Lung (tissue), 12 donors: ENCODE data around the gene FAM13C. TPM values are rescaled to one million over a fixed set of nuclear protein-coding genes. Genes with fewer than 3 reads are reported as not detected.

ENCODE experiments used
- ATAC-seq: fragments of 200-7000 bp; cut with Tn5 transposase; one replicate; pipeline ENCODE4 v1.9.1; 2020; ENCODE audit warnings: moderate number of reproducible peaks; ENCODE audit not compliant: insufficient read depth, low FRiP score
- DNase-seq, 3 donors: peaks; one replicate each; pipeline ENCODE4 v3.0.0-alpha.2; 2013 to 2017
- H3K27ac ChIP-seq, 2 donors: one replicate each; pipeline ENCODE4 v1.5.1; 2013; ENCODE audit warnings: mild to moderate bottlenecking in 2 of 2, moderate library complexity in 2 of 2, control low read depth in 1 of 2, inconsistent platforms in 1 of 2, low read depth in 1 of 2, low read length in 1 of 2
- H3K27me3 ChIP-seq, 3 donors: one replicate each; pipeline ENCODE4 v1.5.1; 2013; ENCODE audit warnings: low read length in 2 of 3; ENCODE audit not compliant: control insufficient read depth in 3 of 3, insufficient read depth in 3 of 3
- H3K36me3 ChIP-seq, 4 donors: one replicate each; pipeline ENCODE4 v1.5.1; 2013; ENCODE audit warnings: low read length in 4 of 4, mild to moderate bottlenecking in 1 of 4, moderate library complexity in 1 of 4; ENCODE audit not compliant: control insufficient read depth in 4 of 4, insufficient read depth in 4 of 4
- H3K4me1 ChIP-seq, 5 donors: one replicate each; pipeline ENCODE4 v1.5.1; 2013; ENCODE audit warnings: low read length in 5 of 5, mild to moderate bottlenecking in 2 of 5, moderate library complexity in 1 of 5; ENCODE audit not compliant: control insufficient read depth in 5 of 5, insufficient read depth in 5 of 5
- H3K4me3 ChIP-seq: one replicate; pipeline ENCODE4 v1.5.1; 2013; ENCODE audit warnings: mild to moderate bottlenecking, control low read depth, moderate library complexity
- H3K9ac ChIP-seq, 2 donors: one replicate each; pipeline ENCODE4 v1.5.1; 2013; ENCODE audit warnings: low read length in 2 of 2, control low read depth in 1 of 2; ENCODE audit not compliant: insufficient read depth in 1 of 2
- H3K9me3 ChIP-seq, 4 donors: one replicate each; pipeline ENCODE4 v1.5.1; 2013; ENCODE audit warnings: low read length in 3 of 4, mild to moderate bottlenecking in 1 of 4, moderate library complexity in 1 of 4; ENCODE audit not compliant: control insufficient read depth in 4 of 4, insufficient read depth in 3 of 4
- WGBS, 2 donors: extraction: QIAGEN DNeasy Blood & Tissue Kit; methylation state at CpG; one replicate each; pipeline ENCODE4 v1.1.7; 2013; 5-methylcytosine and 5-hydroxymethylcytosine counted together
- polyA plus RNA-seq, 2 donors: library from polyadenylated mRNA; stranded (reverse); fragments of 200-250 nt; gene quantifications; one replicate each; pipeline ENCODE4 v1.2.1, GENCODE V29; 2013
- total RNA-seq, 2 donors: library from RNA; depleted of rRNA in 1 of 2; stranded (reverse); fragments of >200 nt in 1 of 2; gene quantifications; one replicate each; pipeline ENCODE4 v1.2.1, GENCODE V29; 2014 to 2021
- TF ChIP-seq, protein P1 (sequence below): IDR thresholded peaks from 2 replicates; pipeline ENCODE4 v1.5.1; 2012; ENCODE audit warnings: mild to moderate bottlenecking; ENCODE audit errors: control extremely low read depth, extremely low read depth
- donor health status: control.
- donor health status: control.
- donor health status: Bipolar disorder and iron deficiency.
- donor health status: healthy.
- donor health status: DM: yes; HTN: yes; CAD: no.

Gene FAM13C
- total and polyA plus RNA-seq, 4 donors: 1.2 to 59.0 (median 6.2) TPM

DNA sequence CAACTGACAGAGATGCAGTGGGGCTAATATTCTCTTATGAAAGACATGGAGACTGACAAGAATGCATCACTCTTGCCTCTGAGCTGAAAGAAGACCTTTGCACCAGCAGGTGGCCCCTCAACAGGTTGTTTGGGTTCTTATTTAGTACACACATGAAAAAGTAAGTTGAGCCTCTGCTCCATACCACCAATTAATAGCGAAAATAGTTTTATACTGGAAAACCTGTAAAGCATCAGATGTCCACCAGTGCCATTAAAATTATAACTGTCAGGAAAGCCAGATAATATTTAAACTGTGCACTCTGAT lies 26.3 kb upstream of the FAM13C start:
- Histone ChIP-seq H3K9me3 (no peaks in the 10 kb centered on the region), H3K27ac (no peak overlapping the region), H3K27me3 (no peaks in the 10 kb centered on the region), H3K36me3 (no peaks in the 10 kb centered on the region), H3K4me3 (no peak overlapping the region), H3K9ac (no peak overlapping the region), H3K4me1 (peaks cover 0 to 2% (median 1%) of the 10 kb centered on the region in 5 donors)
- TF ChIP-seq, protein P1, sequence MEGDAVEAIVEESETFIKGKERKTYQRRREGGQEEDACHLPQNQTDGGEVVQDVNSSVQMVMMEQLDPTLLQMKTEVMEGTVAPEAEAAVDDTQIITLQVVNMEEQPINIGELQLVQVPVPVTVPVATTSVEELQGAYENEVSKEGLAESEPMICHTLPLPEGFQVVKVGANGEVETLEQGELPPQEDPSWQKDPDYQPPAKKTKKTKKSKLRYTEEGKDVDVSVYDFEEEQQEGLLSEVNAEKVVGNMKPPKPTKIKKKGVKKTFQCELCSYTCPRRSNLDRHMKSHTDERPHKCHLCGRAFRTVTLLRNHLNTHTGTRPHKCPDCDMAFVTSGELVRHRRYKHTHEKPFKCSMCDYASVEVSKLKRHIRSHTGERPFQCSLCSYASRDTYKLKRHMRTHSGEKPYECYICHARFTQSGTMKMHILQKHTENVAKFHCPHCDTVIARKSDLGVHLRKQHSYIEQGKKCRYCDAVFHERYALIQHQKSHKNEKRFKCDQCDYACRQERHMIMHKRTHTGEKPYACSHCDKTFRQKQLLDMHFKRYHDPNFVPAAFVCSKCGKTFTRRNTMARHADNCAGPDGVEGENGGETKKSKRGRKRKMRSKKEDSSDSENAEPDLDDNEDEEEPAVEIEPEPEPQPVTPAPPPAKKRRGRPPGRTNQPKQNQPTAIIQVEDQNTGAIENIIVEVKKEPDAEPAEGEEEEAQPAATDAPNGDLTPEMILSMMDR: no peak
- 87 to 92% methylated on average over 1 of the region's 1 CpG for WGBS, 2 donors
- DNase-seq (no peak), ATAC-seq (no peak)

DNA sequence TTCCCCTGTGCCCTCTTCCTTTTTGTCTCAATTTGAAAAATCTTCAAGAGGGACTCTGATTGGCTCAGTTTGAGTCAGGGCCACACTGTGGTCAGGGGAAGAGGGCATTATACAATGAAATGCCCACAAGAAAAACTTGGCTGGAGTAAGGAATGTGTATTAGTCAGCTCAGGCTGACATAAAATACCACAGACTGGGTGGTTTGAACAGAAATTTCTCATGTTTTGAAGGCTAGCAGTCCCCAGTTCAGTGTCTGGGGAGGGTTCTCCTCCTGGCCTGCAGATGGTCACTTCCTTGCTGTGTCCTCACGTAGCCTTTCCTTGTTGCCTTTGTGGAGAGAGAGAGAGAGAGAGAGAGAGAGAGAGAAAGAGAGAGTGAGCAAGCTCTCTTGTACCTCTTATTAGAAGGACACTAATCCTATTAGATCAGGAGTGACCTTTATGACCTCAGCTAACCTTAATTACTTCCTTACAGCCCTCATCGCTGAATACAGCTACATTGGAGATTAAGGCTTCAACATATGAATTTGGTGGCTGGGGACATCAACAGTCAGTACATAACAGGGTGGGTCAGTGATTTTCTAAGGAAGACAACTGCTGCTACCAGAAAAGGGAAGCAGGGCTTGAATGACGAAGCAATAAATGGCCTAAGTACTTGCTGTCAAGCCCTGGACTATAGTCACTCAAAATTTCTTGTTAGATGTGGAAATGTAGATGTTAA lies 25.8 kb upstream of the FAM13C start:
- Histone ChIP-seq H3K27me3 (no peaks in the 10 kb centered on the region), H3K9ac (no peak overlapping the region), H3K9me3 (no peaks in the 10 kb centered on the region), H3K4me3 (no peak overlapping the region), H3K4me1 (peaks cover 0 to 6% (median 1%) of the 10 kb centered on the region in 5 donors), H3K27ac (no peak overlapping the region), H3K36me3 (no peaks in the 10 kb centered on the region)
- TF ChIP-seq, protein P1: no peak
- DNase-seq (no peak), ATAC-seq (no peak)
- 56 to 60% methylated on average over 3 of the region's 3 CpGs for WGBS, 2 donors

DNA sequence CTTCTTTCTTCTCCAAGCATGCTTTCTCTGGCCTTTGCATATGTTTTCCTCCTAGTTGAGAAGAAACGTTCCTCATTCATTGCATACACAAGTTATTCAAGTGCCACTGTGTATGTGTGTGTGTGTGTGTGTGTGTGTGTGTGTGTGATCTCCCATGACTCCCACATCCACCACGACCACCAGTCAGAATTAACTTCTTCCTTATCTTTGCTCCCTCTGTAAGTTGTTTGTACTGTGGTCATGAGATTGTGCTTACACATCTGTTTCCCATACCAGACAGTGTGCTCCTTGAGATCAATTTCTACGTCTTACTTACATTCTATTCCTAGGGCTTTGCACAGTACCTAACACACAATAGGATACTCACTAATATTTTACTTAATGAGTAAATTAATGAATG lies 22.4 kb upstream of the FAM13C start:
- TF ChIP-seq, protein P1: no peak
- 37 to 54% methylated on average over 3 of the region's 3 CpGs for WGBS, 2 donors
- no peak overlapping the region for H3K27ac ChIP-seq

DNA sequence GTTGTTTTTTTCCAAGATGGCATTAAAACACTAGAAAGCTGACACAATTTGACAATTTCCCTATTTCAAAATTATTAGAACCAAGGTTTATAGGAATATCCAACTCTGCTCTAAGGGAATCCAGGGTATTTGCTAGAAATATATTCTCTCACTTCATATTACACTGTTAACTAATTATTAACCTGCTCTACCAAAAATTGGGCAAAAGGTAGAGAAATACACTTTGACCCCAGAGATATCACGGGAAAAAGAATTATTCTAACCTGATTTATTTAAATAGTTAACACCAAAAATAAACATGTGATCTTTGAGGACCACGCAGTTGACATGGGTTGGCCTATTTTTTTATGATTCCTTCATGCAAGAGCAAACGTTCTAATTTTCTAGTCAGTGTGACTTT lies 21.6 kb upstream of the FAM13C start:
- peaks cover 0 to 10% (median 1%) of the 10 kb centered on the region in 5 donors for H3K4me1 ChIP-seq
- TF ChIP-seq, protein P1: no peak
- no peak overlapping the region for H3K27ac ChIP-seq
- no peak overlapping the region for H3K4me3 ChIP-seq
- H3K9ac ChIP-seq: no peak overlapping the region
- no peaks in the 10 kb centered on the region for H3K36me3 ChIP-seq
- 80 to 83% methylated on average over 3 of the region's 3 CpGs for WGBS, 2 donors
- ATAC-seq (no peak), DNase-seq (no peak)
- H3K27me3 ChIP-seq: no peaks in the 10 kb centered on the region
- peaks cover 0 to 3% (median 0%) of the 10 kb centered on the region in 4 donors for H3K9me3 ChIP-seq

More for the DNA sequence above, 22.4 kb upstream of the FAM13C start:
- Histone ChIP-seq H3K4me3 (no peak overlapping the region), H3K9ac (no peak overlapping the region), H3K9me3 (peaks cover 0 to 3% (median 0%) of the 10 kb centered on the region in 4 donors), H3K36me3 (no peaks in the 10 kb centered on the region), H3K27me3 (no peaks in the 10 kb centered on the region), H3K4me1 (peaks cover 0 to 10% (median 1%) of the 10 kb centered on the region in 5 donors)
- ATAC-seq (no peak), DNase-seq (no peak)
